ENCODE results near the gene STAT1.

GRCh38 chr2:190981333-190981732 is 32.6 kb downstream of the STAT1 start:
- TF ChIP-seq EZH2 (IDR thresholded peaks at IDR 0.05; ENCODE audit: borderline replicate concordance, low read depth, low read length, poor library complexity, severe bottlenecking) (no peak), CTCF (conservative IDR thresholded peaks at IDR 0.05; ENCODE audit: low read depth, low read length) (no peak)
